SH-SY5Y (cell line): ENCODE results near the gene TMCO4.

ENCODE experiments used
- GATA2 ChIP-seq: IDR thresholded peaks from 2 replicates; pipeline ENCODE4 v1.6.1; 2011; ENCODE audit warnings: mild to moderate bottlenecking, low read depth, low read length
- GATA3 ChIP-seq: IDR thresholded peaks from 2 replicates; pipeline ENCODE4 v1.6.1; 2011; ENCODE audit warnings: low read depth, mild to moderate bottlenecking, low read length, moderate library complexity

DNA sequence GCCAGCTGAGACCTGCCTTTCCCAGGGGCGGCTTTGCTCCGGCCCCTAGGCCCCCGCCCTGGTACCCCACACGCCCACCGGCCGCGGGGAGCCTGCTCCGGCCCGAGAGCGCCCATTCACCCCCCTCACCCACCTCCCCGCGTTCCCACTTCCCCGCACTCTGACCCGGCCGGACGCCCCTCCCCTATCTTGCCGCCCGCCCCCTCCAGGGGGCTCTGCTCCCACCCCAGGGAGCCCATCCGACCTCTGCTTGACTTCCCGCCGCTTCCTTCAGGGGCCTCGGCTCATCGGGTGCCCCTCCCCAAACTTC lies 134.6 kb downstream of the TMCO4 start:
- no peak for TF ChIP-seq GATA3
- no peak for TF ChIP-seq GATA2
